Medulla oblongata (tissue), 1 donor: ENCODE measurements around the gene FANCI.

Experiments used
- DNase-seq: peaks from one replicate; pipeline ENCODE4 v3.0.0-alpha.2; 2015; ENCODE audit errors: extremely low spot score

The FANCI gene

GRCh38 chr15:89243691-89244573 is at the start of gene FANCI:
Gene FANCI, plus strand, starts transcription at chr15:89243979. Its CDS starts 3,669 bp downstream, at chr15:89247648.
- DNase-seq, result peak; percentile 94

DNA sequence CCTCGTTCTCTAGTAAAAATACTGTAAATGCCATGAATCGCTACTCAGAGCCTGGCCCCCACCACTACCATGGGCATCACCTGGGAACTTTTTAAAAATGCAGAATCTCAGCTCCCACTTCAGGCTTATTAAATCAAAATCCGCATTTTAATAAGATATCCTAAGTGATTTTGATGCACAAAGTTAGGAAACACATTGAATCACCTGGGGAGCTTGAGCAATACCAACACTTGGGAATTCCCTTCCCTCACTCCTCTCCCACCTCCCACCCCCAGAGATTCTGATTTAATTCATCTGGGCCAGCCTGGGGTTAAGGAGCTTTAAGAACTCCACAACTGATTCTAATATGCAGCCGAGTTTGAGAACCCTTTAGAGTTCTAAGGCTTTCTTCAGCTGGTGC is 49.2 kb upstream of the FANCI start:
- no peak for DNase-seq

DNA sequence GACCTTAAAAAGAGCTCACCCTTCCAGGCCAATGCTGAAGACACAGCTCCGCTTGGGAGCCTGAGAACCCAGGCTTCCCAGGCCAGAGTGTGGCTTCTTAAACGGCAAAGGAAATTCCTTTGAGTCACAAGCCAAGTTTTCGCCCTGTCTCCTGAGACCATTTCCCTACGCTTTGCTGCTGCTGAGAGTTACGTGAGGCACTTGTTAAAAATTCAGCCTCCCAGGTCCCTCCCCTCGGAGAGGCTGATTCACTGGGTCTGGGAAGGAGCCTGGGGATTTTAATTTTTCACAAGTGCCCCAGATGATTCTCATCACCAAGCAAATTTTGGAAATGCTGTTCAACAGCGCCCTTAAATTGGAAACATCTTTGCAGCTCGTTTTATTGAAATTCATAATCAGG is 47.9 kb upstream of the FANCI start:
- no peak for DNase-seq

DNA sequence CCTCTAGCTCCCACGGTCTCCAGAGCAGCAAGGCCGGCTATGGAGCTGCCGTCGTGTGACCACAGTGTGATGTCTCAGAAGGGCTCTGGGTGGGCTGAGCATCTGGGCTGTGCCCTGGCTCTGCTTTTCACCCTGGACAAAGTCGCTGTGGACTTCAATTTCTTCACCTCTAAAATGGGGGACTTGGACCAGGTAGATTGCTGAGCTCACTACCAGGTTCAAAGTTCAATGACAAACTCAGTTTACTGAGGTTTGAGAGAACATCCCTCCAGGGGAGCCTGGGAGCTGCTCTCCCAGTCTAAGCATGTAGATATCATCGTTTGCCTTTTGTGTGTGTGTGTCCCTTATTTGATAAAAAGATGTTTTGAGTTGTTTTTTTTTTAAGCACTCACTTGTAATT is 47.5 kb upstream of the FANCI start:
- no peak for DNase-seq

DNA sequence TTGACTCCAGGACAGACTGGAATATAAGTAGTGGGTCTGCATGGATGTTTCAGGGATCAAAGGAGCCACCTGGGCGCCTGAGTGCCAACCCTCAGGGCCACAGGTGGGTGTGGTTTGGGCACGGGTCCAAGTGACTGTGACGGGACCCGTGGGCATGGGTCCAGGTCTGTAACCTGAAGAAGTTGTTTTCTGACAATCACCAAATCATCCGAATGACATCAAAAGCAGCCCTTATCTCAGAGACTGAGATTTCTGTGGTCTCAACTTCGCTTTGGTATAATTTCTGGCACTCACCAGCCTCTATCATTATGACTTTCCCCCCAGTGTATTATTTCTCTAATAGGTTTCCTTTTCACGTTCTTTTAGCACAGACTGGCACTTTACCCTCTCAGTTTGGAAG is 46.8 kb upstream of the FANCI start:
- DNase-seq, result no peak

DNA sequence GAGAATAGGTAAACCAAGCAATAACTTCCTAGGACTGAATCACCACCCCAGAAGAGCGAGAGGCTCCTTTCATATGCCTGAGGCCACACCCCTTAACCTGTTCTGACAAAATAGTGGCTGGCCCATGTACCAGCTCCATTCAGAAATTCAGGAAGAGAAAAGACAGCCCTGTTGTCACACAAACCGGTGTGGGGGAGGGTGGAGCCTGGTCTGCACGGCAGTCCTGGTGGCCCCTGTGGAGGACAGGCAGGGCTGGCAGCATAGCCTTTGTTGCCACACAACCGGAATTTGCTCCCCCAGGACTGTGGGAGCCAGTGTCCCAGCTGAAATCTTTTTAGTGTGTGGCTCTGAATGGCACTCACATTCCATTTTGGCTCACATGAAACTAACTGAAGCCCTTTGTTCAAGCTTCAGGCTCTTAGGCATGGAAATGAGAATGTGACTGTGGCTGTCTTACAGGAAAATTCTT is 46.2 kb upstream of the FANCI start:
- peak; percentile 97 for DNase-seq

DNA sequence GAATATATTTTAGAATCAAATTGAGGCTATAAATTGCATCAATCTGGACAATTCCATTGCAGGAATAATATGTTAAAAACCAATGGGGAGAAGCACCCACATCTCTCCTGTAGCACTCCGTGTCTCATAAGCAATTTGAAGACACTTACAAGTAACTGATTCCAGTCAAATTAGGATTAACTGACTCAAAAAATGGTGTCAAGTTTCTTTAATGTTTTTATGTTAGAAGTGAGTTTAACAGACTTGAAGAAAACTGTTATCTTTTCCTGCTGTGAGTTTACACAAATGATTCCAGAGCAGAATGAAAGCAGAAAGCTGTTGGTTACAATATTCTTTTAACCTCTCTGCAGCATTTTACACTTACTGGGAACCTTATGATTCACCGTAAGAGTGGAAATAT is 45.6 kb upstream of the FANCI start:
- DNase-seq, result peak; percentile 30

GRCh38 chr15:89198934-89199333 is 44.8 kb upstream of the FANCI start:
- peak; percentile 91 for DNase-seq

DNA sequence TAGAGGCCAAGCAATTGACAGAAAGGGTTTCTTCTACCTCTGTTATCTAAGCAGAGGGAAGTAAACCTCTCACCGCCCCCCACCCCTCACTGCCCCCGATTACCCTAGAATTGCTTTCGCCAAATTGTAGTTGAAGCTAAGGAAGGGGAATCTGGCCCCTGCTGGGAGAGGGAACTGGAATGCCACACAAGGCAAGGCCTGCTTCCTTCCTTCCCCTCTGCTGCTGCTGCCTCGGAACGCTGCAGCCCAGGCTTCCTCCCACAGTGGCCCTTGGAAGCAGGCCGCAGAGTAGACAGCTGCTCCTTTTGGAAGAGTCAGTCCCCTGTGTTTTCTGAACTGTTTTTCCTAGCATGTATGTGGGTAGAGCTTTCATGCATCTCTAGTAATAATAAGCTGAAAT is 44.0 kb upstream of the FANCI start:
- peak; percentile 41 for DNase-seq

- no peak for DNase-seq
Observed at GRCh38 chr15:89200182-89200581, 43.6 kb upstream of the FANCI start.

- DNase-seq, result no peak
Observed at GRCh38 chr15:89201465-89202005, 42.2 kb upstream of the FANCI start.

- DNase-seq, result no peak
Observed at GRCh38 chr15:89203705-89204273, 40.0 kb upstream of the FANCI start.

DNA sequence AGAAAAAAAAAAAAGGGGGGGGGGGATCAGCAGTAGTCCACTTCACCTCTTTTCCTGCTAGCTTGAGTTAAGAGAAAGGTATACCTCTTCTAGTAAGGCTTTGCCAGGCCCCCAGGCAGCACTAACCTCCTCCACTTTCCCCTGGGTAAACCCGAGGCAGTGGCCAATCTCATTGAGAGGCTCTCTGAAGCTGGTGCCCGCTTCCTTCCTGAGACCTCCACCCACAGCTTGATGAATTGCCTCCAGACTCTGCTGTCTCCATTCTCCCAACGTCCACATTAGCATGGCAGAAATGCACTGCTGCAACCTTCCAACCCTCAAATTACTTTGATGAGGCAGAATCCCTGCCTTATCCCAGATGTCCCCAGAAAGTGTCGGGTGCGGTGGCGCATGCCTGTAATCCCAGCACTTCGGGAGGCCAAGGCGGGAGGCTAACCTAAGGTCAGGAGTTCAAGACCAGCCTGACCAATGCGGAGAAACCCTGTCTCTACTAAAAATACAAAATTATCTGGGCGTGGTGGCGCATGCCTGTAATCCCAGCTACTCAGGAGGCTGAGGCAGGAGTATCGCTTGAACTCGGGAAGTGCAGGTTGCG is 37.7 kb upstream of the FANCI start:
- no peak for DNase-seq

GRCh38 chr15:89206908-89207331 is 36.9 kb upstream of the FANCI start:
- peak; percentile 81 for DNase-seq

DNA sequence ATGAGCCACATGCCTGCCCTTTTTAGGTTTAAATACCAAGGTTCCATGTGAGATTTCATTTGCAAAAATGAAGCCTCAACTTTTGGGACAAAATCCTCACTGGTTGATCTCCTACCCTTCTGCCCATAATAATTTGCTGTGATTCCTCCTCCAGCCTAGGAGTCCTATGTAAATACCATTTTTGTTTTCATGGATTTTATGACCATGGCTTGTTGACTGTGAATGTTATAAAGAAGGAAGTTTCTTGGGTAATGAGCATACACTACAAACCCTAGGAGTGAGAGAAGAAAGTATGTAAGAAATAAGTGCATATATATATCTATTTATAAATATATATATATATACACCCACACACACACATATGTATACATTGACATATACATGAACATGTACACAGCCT is 35.5 kb upstream of the FANCI start:
- DNase-seq, result no peak

DNA sequence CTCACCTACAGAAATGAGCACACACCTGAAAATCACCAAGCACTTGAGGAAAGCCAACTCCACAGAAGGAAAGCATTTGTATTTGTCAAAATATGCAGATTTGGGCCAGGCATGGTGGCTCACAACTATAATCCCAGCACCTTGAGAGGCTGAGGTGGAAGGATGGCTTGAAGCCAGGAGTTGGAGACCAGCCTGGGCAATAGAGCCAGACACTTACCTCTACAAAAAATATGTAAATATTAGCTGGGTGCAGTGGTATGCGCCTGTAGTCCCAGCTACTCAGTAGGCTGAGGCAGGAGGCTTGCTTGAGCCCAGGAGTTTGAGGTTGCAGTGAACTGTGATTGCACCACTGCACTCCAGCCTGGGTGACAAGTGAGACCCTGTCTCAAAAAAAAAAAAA is 34.7 kb upstream of the FANCI start:
- DNase-seq, result no peak

DNA sequence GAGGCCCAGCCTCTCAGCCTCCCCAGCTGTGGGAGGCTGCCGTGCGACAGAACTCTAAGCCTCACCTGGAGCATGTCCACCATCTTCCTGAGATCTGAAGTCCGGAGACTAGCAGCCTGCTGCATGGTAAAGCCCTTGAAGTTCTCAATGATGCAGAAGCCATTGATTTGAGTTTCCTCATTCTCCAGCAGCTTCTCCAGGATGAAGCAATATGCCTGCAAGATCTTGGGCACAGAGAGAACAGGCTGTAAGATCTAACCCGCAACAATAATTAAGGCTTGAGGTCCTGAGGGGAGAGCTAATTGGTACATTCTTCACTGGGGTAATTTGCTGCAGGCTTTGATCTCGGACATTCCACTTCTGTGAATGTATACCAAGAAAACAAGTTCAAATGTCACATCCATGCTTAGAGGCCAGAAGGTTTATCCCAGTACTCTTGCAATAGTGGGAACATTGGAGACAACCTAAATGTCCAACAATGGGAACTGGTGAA is 32.1 kb upstream of the FANCI start:
- no peak for DNase-seq

DNA sequence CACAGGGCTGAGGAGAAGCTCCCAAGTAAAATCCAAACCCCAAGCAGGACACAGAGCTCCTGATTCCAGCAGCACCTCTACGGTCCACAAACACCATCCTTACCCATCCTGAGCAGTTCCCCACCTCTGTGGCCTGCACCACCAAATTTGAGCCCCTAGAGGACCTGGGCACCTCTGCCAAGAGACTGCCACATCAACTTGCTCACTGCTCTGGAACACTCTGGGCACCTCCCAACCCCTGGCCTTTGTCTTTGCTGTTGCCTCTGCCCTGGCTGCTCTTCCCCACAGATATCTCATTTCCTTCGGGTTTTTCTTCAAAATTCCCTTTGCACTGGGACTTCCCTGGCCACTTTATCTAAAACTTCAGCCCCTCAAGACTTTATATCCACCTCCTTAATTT is 28.2 kb upstream of the FANCI start:
- no peak for DNase-seq

- DNase-seq, result no peak
Observed at GRCh38 chr15:89217031-89217430, 26.7 kb upstream of the FANCI start.

DNA sequence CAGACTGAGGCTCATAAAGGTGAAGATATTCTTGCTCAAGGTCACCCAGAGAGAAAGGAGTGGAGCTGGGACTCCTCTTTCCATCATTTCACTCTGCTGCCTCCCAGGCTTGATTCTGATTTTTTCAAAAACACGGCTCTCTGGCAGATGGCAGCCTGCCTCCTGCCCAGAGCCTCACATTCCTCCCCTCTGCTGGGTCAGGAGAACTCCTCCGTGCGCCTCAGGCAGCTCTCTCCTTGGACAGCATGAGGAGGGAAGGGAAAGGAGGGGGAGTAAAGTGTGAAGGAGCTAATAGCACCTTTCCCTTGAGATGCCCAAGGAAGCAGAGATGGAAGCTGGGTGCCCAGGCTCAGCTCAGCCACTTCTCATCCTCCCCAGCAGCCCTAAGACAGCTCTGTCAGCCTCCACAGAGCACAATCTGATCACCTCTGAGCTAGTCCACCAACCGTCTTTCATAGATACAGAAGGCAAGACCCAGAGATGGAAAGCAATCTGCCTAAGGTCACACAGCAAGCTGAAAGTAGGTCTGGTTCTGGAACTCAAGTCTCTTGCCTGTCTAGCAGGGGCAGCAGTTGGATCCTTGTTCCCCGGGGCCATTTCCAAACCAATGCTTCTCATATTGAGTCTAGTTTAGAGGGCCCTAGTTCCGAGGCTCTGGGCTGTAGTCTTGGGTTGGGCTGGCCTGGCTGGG is 25.9 kb upstream of the FANCI start:
- DNase-seq, result no peak

DNA sequence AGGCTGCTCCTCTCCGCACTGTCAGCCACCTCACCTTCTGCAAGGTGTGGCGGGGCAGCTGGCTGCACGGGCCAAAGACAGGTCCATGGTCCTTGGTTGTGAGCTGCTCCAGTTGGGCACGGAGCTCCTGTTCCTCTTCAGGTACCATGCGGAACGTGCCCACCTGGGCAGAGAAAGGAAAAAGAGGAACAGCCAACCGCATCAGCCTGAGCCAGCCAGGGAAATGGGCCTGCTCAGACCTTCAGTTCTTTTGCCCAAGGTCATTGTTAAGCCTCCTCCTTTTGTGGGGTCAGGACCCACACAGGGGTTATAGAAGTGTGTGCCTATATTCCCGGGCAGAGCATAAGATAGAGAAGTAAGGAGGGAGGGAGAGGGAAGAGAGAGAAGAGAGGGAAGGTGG is 25.2 kb upstream of the FANCI start:
- DNase-seq, result no peak

- peak; percentile 58 for DNase-seq
Observed at GRCh38 chr15:89221543-89221942, 22.2 kb upstream of the FANCI start, which contains the start of gene RLBP1. Gene RLBP1, minus strand, starts transcription at chr15:89221579. Its CDS starts 2,604 bp downstream, at chr15:89218975.
